Neural cell (in vitro differentiated cells): ENCODE measurements around the gene SGPP2. TPM values are rescaled to one million over a fixed set of nuclear protein-coding genes. Genes with fewer than 3 reads are reported as not detected.

Source experiments
- H2AFZ ChIP-seq: fragments of 200-600, 300-800 bp; sonication (generic), shearing (Covaris generic); 2 replicates; pipeline ENCODE4 v1.6.0; 2014; ENCODE audit warnings: low read depth, mild to moderate bottlenecking, antibody characterized with exemption, low read length, moderate library complexity
- H3F3A ChIP-seq: fragments of 200-600 bp; shearing (Covaris generic); 2 replicates; pipeline ENCODE4 v1.6.1; 2016; ENCODE audit warnings: mild to moderate bottlenecking, moderate library complexity, mixed read lengths, antibody characterized with exemption, low read length; ENCODE audit not compliant: insufficient read depth, poor library complexity, severe bottlenecking
- H3K27ac ChIP-seq: fragments of 200-600, 300-800 bp; sonication (generic), shearing (Covaris generic); 2 replicates; pipeline ENCODE4 v1.5.1; 2014; ENCODE audit warnings: mild to moderate bottlenecking, low read length, moderate library complexity
- H3K27me3 ChIP-seq: fragments of 300-800, 200-600 bp; sonication (generic), shearing (Covaris generic); 2 replicates; pipeline ENCODE4 v1.6.0; 2014; ENCODE audit warnings: mild to moderate bottlenecking, low read depth, low read length, moderate library complexity; ENCODE audit not compliant: insufficient read depth
- H3K36me3 ChIP-seq: fragments of 300-800, 200-600 bp; sonication (generic), shearing (Covaris generic); 2 replicates; pipeline ENCODE4 v1.5.1; 2014; ENCODE audit warnings: mild to moderate bottlenecking, antibody characterized with exemption, low read length, moderate library complexity; ENCODE audit not compliant: insufficient read depth
- H3K4me2 ChIP-seq: fragments of 300-800, 200-600 bp; sonication (generic), shearing (Covaris generic); 2 replicates; pipeline ENCODE4 v1.6.0; 2014; ENCODE audit warnings: mild to moderate bottlenecking, low read length
- H3K4me3 ChIP-seq: fragments of 300-800, 200-600 bp; sonication (generic), shearing (Covaris generic); 2 replicates; pipeline ENCODE4 v1.5.1; 2014; ENCODE audit warnings: mild to moderate bottlenecking, low read length, moderate library complexity
- H3K79me2 ChIP-seq: fragments of 200-600 bp; shearing (Covaris generic); replicated peaks from 2 replicates; pipeline ENCODE4 v1.6.0; 2014; ENCODE audit warnings: mild to moderate bottlenecking, low read length, moderate library complexity; ENCODE audit not compliant: insufficient read depth
- H3K9ac ChIP-seq: fragments of 300-800, 200-600 bp; sonication (generic), shearing (Covaris generic); 2 replicates; pipeline ENCODE4 v1.6.1; 2016; ENCODE audit warnings: mild to moderate bottlenecking, low read length, mixed read lengths
- H3K9me2 ChIP-seq: fragments of 200-600 bp; shearing (Covaris generic); 2 replicates; pipeline ENCODE4 v1.6.1; 2016; ENCODE audit warnings: mild to moderate bottlenecking, low read length, mixed read lengths; ENCODE audit not compliant: insufficient read depth
- H3K9me3 ChIP-seq: fragments of 200-600, 300-800 bp; sonication (generic), shearing (Covaris generic); 2 replicates; pipeline ENCODE4 v1.6.1; 2016; ENCODE audit warnings: mild to moderate bottlenecking, mixed run types, low read length, moderate library complexity, mixed read lengths
- H4K20me1 ChIP-seq: fragments of 200-600 bp; shearing (Covaris generic); 2 replicates; pipeline ENCODE4 v1.6.1; 2016; ENCODE audit warnings: mild to moderate bottlenecking, mixed run types; ENCODE audit not compliant: insufficient read depth
- CTCF ChIP-seq: fragments of 450-650 bp; IDR thresholded peaks from 2 replicates; pipeline ENCODE4 v1.5.1; 2014; ENCODE audit warnings: antibody characterized with exemption, mild to moderate bottlenecking, moderate library complexity; ENCODE audit not compliant: poor library complexity, severe bottlenecking
- EP300 ChIP-seq: fragments of 450-650 bp; conservative IDR thresholded peaks from 2 replicates; pipeline ENCODE4 v1.6.1; 2014; ENCODE audit warnings: antibody characterized with exemption, mild to moderate bottlenecking, moderate library complexity; ENCODE audit not compliant: poor library complexity, severe bottlenecking
- EZH2 ChIP-seq: fragments of 200-600, 300-800 bp; shearing (Covaris generic), sonication (generic); IDR thresholded peaks from 2 replicates; pipeline ENCODE4 v1.6.1; 2014; ENCODE audit warnings: antibody characterized with exemption, low read length, borderline replicate concordance, mild to moderate bottlenecking; ENCODE audit not compliant: insufficient read depth, poor library complexity, severe bottlenecking
- MXI1 ChIP-seq: fragments of 450-650 bp; conservative IDR thresholded peaks from 2 replicates; pipeline ENCODE4 v1.6.1; 2014; ENCODE audit warnings: antibody characterized with exemption, mild to moderate bottlenecking; ENCODE audit not compliant: poor library complexity, severe bottlenecking
- POLR2AphosphoS5 ChIP-seq: IDR thresholded peaks from 2 replicates; pipeline ENCODE4 v1.6.1; 2012
- RAD21 ChIP-seq: fragments of 450-650 bp; conservative IDR thresholded peaks from 2 replicates; pipeline ENCODE4 v1.6.1; 2014; ENCODE audit warnings: antibody characterized with exemption, mild to moderate bottlenecking, moderate library complexity
- REST ChIP-seq: IDR thresholded peaks from 2 replicates; pipeline ENCODE4 v1.6.1; 2012; ENCODE audit warnings: borderline replicate concordance
- SMC3 ChIP-seq: fragments of 450-650 bp; conservative IDR thresholded peaks from 2 replicates; pipeline ENCODE4 v1.6.1; 2014; ENCODE audit warnings: antibody characterized with exemption, mild to moderate bottlenecking, moderate library complexity; ENCODE audit not compliant: poor library complexity
- TAF1 ChIP-seq: IDR thresholded peaks from 2 replicates; pipeline ENCODE4 v1.6.1; 2012; ENCODE audit warnings: low read depth
- polyA plus RNA-seq: library from polyadenylated mRNA; depleted of rRNA; stranded (reverse); fragments of >200 nt; gene quantifications from 2 replicates; pipeline ENCODE4 v1.2.3, GENCODE V29; 2014

The SGPP2 gene
- polyA plus RNA-seq, 1 donor from 2014 or later: 0.38 TPM

- H3F3A ChIP-seq: no peaks in the 10 kb centered on the region
- no peak overlapping the region for H3K27ac ChIP-seq
- no peak overlapping the region for H3K4me2 ChIP-seq
- H3K4me3 ChIP-seq: no peak overlapping the region
- H3K9me3 ChIP-seq: no peaks in the 10 kb centered on the region
- no peaks in the 10 kb centered on the region for H3K79me2 ChIP-seq
- H3K9me2 ChIP-seq: no peaks in the 10 kb centered on the region
- H2AFZ ChIP-seq: no peak overlapping the region
- TF ChIP-seq REST (no peak), RAD21 (no peak), POLR2AphosphoS5 (no peak), MXI1 (no peak), EP300 (no peak), EZH2 (no peak), CTCF (no peak), SMC3 (no peak)
- no peak overlapping the region for H3K9ac ChIP-seq
- no peaks in the 10 kb centered on the region for H3K27me3 ChIP-seq
- H4K20me1 ChIP-seq: no peaks in the 10 kb centered on the region
- no peaks in the 10 kb centered on the region for H3K36me3 ChIP-seq
Observed at GRCh38 chr2:222450021-222450420, 25.7 kb downstream of the SGPP2 start.

- no peak for TF ChIP-seq EP300
- TF ChIP-seq SMC3: no peak
- TF ChIP-seq POLR2AphosphoS5: no peak
- no peak for TF ChIP-seq TAF1
- no peak for TF ChIP-seq EZH2
- no peak for TF ChIP-seq REST
- no peak for TF ChIP-seq CTCF
- no peak for TF ChIP-seq MXI1
- TF ChIP-seq RAD21: no peak
- Histone ChIP-seq H3K9ac (no peak overlapping the region), H3K27ac (no peak overlapping the region), H3K9me3 (no peaks in the 10 kb centered on the region), H3K27me3 (no peaks in the 10 kb centered on the region), H3K9me2 (no peaks in the 10 kb centered on the region), H3K4me2 (no peak overlapping the region), H3K4me3 (no peak overlapping the region), H3K79me2 (no peaks in the 10 kb centered on the region), H3F3A (no peaks in the 10 kb centered on the region), H2AFZ (no peak overlapping the region), H4K20me1 (no peaks in the 10 kb centered on the region), H3K36me3 (no peaks in the 10 kb centered on the region)
Observed at GRCh38 chr2:222451224-222451674, 26.9 kb downstream of the SGPP2 start.
